Brain microvascular endothelial cell (primary cell): Measurements from ENCODE around the gene SRGAP3.

ENCODE experiments used
- DNase-seq: peaks from one replicate; pipeline ENCODE4 v3.0.0-alpha.2; 2020
- H3K27ac ChIP-seq: fragments of 250-450 bp; sonication (Bioruptor Pico); 2 replicates; pipeline ENCODE4 v1.5.1; 2020; ENCODE audit warnings: mild to moderate bottlenecking, moderate library complexity
- H3K27me3 ChIP-seq: fragments of 250-450 bp; sonication (Bioruptor Pico); replicated peaks from 2 replicates; pipeline ENCODE4 v1.5.1; 2020; ENCODE audit warnings: mild to moderate bottlenecking
- H3K36me3 ChIP-seq: fragments of 250-450 bp; sonication (Bioruptor Pico); replicated peaks from 2 replicates; pipeline ENCODE4 v1.5.1; 2020; ENCODE audit warnings: mild to moderate bottlenecking
- H3K4me3 ChIP-seq: 2 replicates; pipeline ENCODE4 v1.5.1; 2011; ENCODE audit warnings: low read depth, mild to moderate bottlenecking, control low read depth, low read length, moderate library complexity
- in situ Hi-C: cut with HindIII; loops from 2 replicates; pipeline ENCODE4 v1.10.0; 2017; ENCODE audit warnings: low sequenced_read_pairs, low pct_ligation_motif_present
- TF ChIP-seq, protein P1 (sequence below): IDR thresholded peaks from 2 replicates; pipeline ENCODE4 v1.5.1; 2011; ENCODE audit warnings: low read depth, mild to moderate bottlenecking, moderate library complexity, low read length, control low read depth, inconsistent platforms; ENCODE audit errors: missing control alignments

Gene SRGAP3

GRCh38 chr3:9071936-9072666 lies 177.3 kb downstream of the SRGAP3 start:
- TF ChIP-seq, protein P1, sequence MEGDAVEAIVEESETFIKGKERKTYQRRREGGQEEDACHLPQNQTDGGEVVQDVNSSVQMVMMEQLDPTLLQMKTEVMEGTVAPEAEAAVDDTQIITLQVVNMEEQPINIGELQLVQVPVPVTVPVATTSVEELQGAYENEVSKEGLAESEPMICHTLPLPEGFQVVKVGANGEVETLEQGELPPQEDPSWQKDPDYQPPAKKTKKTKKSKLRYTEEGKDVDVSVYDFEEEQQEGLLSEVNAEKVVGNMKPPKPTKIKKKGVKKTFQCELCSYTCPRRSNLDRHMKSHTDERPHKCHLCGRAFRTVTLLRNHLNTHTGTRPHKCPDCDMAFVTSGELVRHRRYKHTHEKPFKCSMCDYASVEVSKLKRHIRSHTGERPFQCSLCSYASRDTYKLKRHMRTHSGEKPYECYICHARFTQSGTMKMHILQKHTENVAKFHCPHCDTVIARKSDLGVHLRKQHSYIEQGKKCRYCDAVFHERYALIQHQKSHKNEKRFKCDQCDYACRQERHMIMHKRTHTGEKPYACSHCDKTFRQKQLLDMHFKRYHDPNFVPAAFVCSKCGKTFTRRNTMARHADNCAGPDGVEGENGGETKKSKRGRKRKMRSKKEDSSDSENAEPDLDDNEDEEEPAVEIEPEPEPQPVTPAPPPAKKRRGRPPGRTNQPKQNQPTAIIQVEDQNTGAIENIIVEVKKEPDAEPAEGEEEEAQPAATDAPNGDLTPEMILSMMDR, result no peak
- no peaks in the 10 kb centered on the region for H3K36me3 ChIP-seq
- no peaks in the 10 kb centered on the region for H3K27me3 ChIP-seq
- in situ Hi-C loops, result no loop called here
- H3K27ac ChIP-seq, result no peak overlapping the region
- no peak overlapping the region for H3K4me3 ChIP-seq
- no peak for DNase-seq

DNA sequence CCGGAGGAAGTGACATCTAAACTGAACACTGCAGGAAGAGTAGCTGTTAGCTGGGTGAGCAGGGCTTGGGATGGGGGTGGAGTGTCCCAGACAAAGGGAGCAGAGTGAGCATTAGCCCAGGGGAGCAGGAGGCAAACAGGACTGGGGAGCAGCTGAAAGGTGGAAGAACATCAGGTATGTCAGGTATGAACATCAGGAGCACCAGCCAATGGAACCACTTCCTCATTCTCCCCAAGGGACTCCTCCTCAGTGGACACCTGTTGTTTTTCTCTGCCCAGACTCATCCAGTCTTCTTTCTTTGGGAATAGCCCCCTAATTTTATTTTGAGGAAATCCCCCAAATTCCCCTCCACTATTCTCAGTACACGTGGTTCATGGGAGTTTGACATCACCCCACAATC lies 178.5 kb downstream of the SRGAP3 start:
- in situ Hi-C loops, result no loop called here
- Histone ChIP-seq H3K4me3 (no peak overlapping the region), H3K27ac (no peak overlapping the region), H3K27me3 (no peaks in the 10 kb centered on the region), H3K36me3 (no peaks in the 10 kb centered on the region)
- TF ChIP-seq, protein P1, result no peak
- DNase-seq, result no peak

DNA sequence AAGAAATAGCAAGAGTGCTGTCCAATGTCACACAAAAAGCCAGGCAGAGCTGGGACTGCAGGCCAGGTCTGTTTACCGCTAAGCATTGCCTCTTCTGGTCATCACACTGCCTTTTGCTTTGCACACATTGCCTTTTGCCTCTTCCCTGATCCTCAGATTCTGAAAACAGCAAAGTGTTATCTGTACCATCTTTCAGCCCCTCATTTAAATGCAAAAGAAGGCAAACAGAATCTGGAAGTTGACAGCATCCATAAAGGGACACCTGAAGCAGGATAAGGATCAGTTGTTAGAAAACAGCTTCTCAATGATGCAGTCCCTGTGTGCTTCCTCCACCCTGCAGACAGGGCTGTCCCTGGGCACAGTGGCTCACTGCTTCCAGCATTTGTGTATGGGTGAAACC lies 179.5 kb downstream of the SRGAP3 start:
- in situ Hi-C loops, result no loop called here
- H3K4me3 ChIP-seq, result no peak overlapping the region
- no peak for DNase-seq
- no peak overlapping the region for H3K27ac ChIP-seq
- H3K36me3 ChIP-seq, result no peaks in the 10 kb centered on the region
- H3K27me3 ChIP-seq, result no peaks in the 10 kb centered on the region
- TF ChIP-seq, protein P1, result no peak

- TF ChIP-seq, protein P1, result no peak
- no peaks in the 10 kb centered on the region for H3K36me3 ChIP-seq
- no peak overlapping the region for H3K4me3 ChIP-seq
- in situ Hi-C loops, result no loop called here
- H3K27ac ChIP-seq, result no peak overlapping the region
- H3K27me3 ChIP-seq, result no peaks in the 10 kb centered on the region
- no peak for DNase-seq
These were observed 181.4 kb downstream of the SRGAP3 start for GRCh38 chr3:9068051-9068450.

- Histone ChIP-seq H3K27me3 (no peaks in the 10 kb centered on the region), H3K27ac (no peak overlapping the region), H3K4me3 (no peak overlapping the region), H3K36me3 (no peaks in the 10 kb centered on the region)
- in situ Hi-C loops, result no loop called here
- peak; percentile 67 for DNase-seq
- TF ChIP-seq, protein P1, result peak; percentile 95
These were observed 182.0 kb downstream of the SRGAP3 start for GRCh38 chr3:9067352-9067975.
